ENCODE data around the gene CPN1.

The CPN1 gene

GRCh38 chr10:99995269-99995668 lies 86.4 kb downstream of the CPN1 start:
- DNase-seq: no peak

GRCh38 chr10:99994801-99995200 lies 86.9 kb downstream of the CPN1 start:
- DNase-seq: no peak

DNA sequence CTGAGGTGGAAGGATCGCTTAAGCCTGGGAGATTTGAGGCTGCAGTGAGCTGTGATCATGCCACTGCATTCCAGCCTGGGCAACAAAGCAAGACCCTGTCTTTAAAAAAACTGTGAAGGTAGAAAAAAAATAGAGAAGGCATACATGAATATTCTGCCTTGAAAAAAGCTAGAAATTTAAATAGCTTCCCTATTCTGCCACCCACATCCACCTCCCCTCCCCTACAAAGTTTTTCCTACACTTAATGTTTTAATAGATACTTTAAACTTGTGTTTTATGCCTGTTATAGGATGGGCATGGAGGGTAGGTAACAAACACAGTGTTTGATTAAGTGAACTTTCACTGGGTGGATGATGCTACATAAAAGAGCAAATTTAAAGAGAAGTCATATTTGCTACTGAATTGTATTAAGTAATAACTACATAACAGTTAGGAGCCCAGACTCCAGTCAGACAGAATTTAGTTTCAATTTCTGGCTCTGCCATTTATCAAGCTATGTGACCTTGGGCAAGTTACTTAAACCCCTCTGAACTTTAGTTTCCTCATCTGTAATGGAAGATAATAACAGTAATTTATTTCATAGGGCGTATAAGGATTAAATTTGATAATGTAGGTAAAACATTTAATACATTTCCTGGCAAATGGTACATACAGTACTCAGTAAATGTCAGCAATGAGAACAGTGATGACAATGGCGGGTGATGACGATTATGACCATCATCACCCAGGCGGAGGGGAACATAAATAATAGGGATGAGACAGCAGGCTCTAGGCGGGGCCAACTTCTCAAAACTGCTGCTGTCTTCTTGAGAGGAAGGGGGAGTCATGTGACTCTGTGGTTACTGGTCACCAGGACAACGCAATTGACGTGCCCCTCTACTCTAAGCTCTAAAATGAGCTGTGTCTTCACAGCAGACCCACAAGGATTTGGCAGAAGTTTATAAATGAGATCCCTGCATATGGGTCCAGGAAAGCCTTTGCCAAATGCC lies 87.7 kb downstream of the CPN1 start:
- DNase-seq: peak; percentile 45

Measured in activated naive CD4-positive, alpha-beta T cell treated with anti-CD3 and anti-CD28 coated beads, Interleukin-2, amount 50 U/mL, for 16 hours (primary cell).